ENCODE measurements around the gene CLK4. TPM values are rescaled to one million over a fixed set of nuclear protein-coding genes. Genes with fewer than 3 reads are reported as not detected.
A peak's percentile ranks its signal among the peaks of the same experiment; 100 is the strongest.

The CLK4 gene
- total RNA-seq, 2 donors from 2014 or later, result 22.1 to 67.2 TPM

DNA sequence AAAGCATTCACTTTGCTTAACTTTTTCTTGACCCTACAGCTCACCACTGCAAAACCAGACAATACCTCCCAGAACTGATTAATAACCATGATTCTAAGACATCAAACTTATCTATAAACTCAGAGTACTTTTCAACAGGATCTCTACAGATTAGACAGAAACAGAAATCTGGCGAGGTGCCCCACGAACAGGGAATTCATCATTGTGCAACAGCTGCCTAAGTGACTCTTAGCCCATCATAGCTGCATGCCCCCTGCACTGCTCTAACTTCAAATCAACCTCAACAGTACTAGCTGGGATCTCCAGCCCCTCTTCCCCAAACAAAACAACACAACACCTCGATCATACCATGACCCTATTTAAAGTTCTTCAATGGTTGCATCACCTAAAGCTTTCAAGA, 20.6 kb downstream of the CLK4 start:
- peaks cover 56% of the 10 kb centered on the region for H3K36me3 ChIP-seq
- H3K9me3 ChIP-seq, result no peaks in the 10 kb centered on the region
- H3K27ac ChIP-seq, result no peak overlapping the region
- H3K4me3 ChIP-seq, result no peak overlapping the region
- ATAC-seq (ENCODE audit: insufficient number of reproducible peaks, low FRiP score, low read depth), result no peak
- peaks cover 15 to 25% of the 10 kb centered on the region in 2 donors for H3K4me1 ChIP-seq (ENCODE audit: control insufficient read depth in 1 of 2, low read depth in 2 of 2)
- TF ChIP-seq, protein P1, sequence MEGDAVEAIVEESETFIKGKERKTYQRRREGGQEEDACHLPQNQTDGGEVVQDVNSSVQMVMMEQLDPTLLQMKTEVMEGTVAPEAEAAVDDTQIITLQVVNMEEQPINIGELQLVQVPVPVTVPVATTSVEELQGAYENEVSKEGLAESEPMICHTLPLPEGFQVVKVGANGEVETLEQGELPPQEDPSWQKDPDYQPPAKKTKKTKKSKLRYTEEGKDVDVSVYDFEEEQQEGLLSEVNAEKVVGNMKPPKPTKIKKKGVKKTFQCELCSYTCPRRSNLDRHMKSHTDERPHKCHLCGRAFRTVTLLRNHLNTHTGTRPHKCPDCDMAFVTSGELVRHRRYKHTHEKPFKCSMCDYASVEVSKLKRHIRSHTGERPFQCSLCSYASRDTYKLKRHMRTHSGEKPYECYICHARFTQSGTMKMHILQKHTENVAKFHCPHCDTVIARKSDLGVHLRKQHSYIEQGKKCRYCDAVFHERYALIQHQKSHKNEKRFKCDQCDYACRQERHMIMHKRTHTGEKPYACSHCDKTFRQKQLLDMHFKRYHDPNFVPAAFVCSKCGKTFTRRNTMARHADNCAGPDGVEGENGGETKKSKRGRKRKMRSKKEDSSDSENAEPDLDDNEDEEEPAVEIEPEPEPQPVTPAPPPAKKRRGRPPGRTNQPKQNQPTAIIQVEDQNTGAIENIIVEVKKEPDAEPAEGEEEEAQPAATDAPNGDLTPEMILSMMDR (IDR thresholded peaks at IDR 0.05), result no peak
- DNase-seq (ENCODE audit: low spot score), result no peak
- H3K27me3 ChIP-seq (replicated peaks; ENCODE audit: insufficient read depth), result no peaks in the 10 kb centered on the region

DNA sequence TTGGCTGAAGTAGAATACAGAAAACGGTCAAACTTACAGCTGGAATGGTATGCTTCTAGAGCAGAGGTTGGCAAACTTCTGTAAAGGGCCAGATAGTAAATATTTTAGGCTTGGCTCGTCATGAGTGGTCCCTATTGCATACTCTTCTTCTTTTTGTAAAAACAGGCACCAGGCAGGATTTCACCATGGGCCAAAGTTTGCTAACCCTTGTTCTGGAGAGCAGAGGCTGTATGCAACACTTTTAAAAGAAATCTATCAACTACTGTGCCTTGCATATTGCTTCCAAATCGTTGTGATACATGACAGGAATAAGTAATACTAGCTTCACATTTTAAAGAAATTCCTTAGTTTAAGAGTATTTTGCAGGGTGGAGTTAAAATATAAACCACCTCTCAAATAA, 21.1 kb downstream of the CLK4 start:
- ATAC-seq (ENCODE audit: insufficient number of reproducible peaks, low FRiP score, low read depth) (no peak), DNase-seq (ENCODE audit: low spot score) (no peak)
- Histone ChIP-seq H3K4me3 (no peak overlapping the region), H3K36me3 (peaks cover 53% of the 10 kb centered on the region), H3K4me1 (ENCODE audit: control insufficient read depth in 1 of 2, low read depth in 2 of 2) (peaks cover 15 to 25% of the 10 kb centered on the region in 2 donors), H3K27ac (no peak overlapping the region), H3K27me3 (replicated peaks; ENCODE audit: insufficient read depth) (no peaks in the 10 kb centered on the region), H3K9me3 (no peaks in the 10 kb centered on the region)
- TF ChIP-seq, protein P1 (IDR thresholded peaks at IDR 0.05), result no peak

DNA sequence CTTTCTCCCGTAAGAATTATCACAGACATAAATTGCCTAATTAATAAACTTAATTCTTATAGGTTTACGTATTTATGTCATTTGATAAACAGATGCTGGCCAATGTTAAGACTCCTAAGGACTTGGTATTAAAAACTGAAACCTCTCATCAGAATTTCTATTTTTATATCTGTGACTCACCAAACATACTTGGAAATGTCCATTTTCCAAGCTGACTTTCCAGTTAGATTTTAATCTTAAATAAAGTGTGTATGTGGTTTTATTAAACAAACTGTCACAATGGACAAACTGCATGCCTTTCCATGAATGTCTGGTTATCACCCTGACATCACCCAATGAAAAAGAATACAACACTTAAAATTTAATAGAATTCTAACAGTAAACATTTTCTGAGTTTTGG, 24.1 kb downstream of the CLK4 start:
- Histone ChIP-seq H3K9me3 (no peaks in the 10 kb centered on the region), H3K27me3 (replicated peaks; ENCODE audit: insufficient read depth) (no peaks in the 10 kb centered on the region), H3K36me3 (peaks cover 30% of the 10 kb centered on the region), H3K4me3 (no peak overlapping the region), H3K4me1 (ENCODE audit: control insufficient read depth in 1 of 2, low read depth in 2 of 2) (peaks cover 15 to 25% of the 10 kb centered on the region in 2 donors), H3K27ac (peak overlapping the region; percentile 9 to 56)
- TF ChIP-seq, protein P1 (IDR thresholded peaks at IDR 0.05), result no peak
- DNase-seq (ENCODE audit: low spot score) (no peak), ATAC-seq (ENCODE audit: insufficient number of reproducible peaks, low FRiP score, low read depth) (no peak)

DNA sequence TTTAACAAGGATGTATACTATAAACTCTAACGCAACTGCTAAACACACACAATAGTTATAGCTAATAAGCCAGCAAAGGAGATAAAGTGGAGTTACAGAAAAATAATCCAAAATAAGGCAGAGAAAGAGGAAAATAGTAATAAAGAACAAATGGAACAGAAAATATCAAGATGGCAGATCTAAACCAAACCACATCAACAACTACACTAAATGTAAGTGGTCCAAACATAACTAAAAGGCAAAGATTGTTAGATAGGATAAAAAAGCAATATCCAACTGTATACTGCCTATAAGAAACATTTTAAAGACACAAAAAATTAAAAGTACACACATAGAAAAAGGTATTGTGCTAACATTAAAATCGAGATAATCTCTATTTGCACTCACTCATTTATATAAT, 31.1 kb downstream of the CLK4 start:
- Histone ChIP-seq H3K4me3 (no peak overlapping the region), H3K4me1 (ENCODE audit: control insufficient read depth in 1 of 2, low read depth in 2 of 2) (peaks cover 0 to 12% of the 10 kb centered on the region in 2 donors), H3K27ac (no peak overlapping the region), H3K9me3 (peaks cover 7% of the 10 kb centered on the region), H3K36me3 (no peaks in the 10 kb centered on the region), H3K27me3 (replicated peaks; ENCODE audit: insufficient read depth) (no peaks in the 10 kb centered on the region)
- ATAC-seq (ENCODE audit: insufficient number of reproducible peaks, low FRiP score, low read depth) (no peak), DNase-seq (ENCODE audit: low spot score) (no peak)
- TF ChIP-seq, protein P1 (IDR thresholded peaks at IDR 0.05), result no peak

DNA sequence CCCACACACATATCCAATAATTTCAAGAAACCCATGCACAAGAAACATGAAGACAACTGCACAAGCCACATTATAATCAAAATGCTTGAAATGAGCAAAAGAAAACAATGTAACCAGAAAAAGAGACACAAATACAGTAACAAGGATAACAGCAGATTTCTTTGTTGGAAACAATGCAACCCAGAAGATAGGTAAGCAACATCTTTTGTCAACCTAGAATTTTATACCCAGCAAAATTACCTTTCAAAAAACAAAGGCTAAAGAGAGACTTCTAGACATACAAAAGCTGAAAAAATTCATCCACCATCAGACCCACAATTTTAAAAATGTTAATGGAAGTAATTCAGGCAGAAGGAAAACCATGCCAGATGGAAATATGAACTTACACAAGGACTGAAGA, 31.7 kb downstream of the CLK4 start:
- no peak overlapping the region for H3K27ac ChIP-seq
- H3K27me3 ChIP-seq (replicated peaks; ENCODE audit: insufficient read depth), result no peaks in the 10 kb centered on the region
- H3K9me3 ChIP-seq, result peaks cover 7% of the 10 kb centered on the region
- H3K4me3 ChIP-seq, result no peak overlapping the region
- TF ChIP-seq, protein P1 (IDR thresholded peaks at IDR 0.05), result no peak
- DNase-seq (ENCODE audit: low spot score) (no peak), ATAC-seq (ENCODE audit: insufficient number of reproducible peaks, low FRiP score, low read depth) (no peak)
- no peaks in the 10 kb centered on the region for H3K36me3 ChIP-seq
- H3K4me1 ChIP-seq (ENCODE audit: control insufficient read depth in 1 of 2, low read depth in 2 of 2), result peaks cover 0 to 17% of the 10 kb centered on the region in 2 donors
